Activated naive CD8-positive, alpha-beta T cell treated with anti-CD3 and anti-CD28 coated beads, Interleukin-2, amount 10 ng/mL, durations not matched to agents 7 days and 5 days (primary cell): ENCODE results near the gene ATRX. TPM values are rescaled to one million over a fixed set of nuclear protein-coding genes. Genes with fewer than 3 reads are reported as not detected.
"Not testable (repeated sequence)": the region's sequence is repeated elsewhere in the genome, so short reads cannot be mapped to it uniquely, and the experiment has no call there.

Experiments
- ATAC-seq: fragments of 150-1000 bp; cut with Tn5 transposase; one replicate; pipeline ENCODE4 v1.10.0; 2021; ENCODE audit warnings: low read depth, moderate library complexity
- POLR2A ChIA-PET: fragments of 350-600 bp; sonication (Branson Sonifier 250); formaldehyde crosslinking; loops from one replicate; lab custom pipeline; 2021; ENCODE audit warnings: antibody characterized with exemption; lab: Charles Lee
- DNase-seq: peaks from one replicate; pipeline ENCODE4 v3.0.0; 2021
- H3K27ac Mint-ChIP-seq: one replicate; pipeline ENCODE4 v1.8.0; 2022; ENCODE audit warnings: mild to moderate bottlenecking, mixed read lengths
- H3K27me3 Mint-ChIP-seq: one replicate; pipeline ENCODE4 v1.8.0; 2022; ENCODE audit warnings: mild to moderate bottlenecking, moderate library complexity, mixed read lengths
- H3K36me3 Mint-ChIP-seq: one replicate; pipeline ENCODE4 v1.8.0; 2021; ENCODE audit warnings: mild to moderate bottlenecking, mixed read lengths
- H3K4me1 Mint-ChIP-seq: one replicate; pipeline ENCODE4 v1.8.0; 2021; ENCODE audit warnings: mixed read lengths
- H3K4me3 Mint-ChIP-seq: one replicate; pipeline ENCODE4 v1.8.0; 2022; ENCODE audit warnings: mild to moderate bottlenecking, moderate library complexity, mixed read lengths
- H3K9me3 Mint-ChIP-seq: one replicate; pipeline ENCODE4 v1.8.0; 2021; ENCODE audit warnings: mixed read lengths
- total RNA-seq, 2 experiments: library from RNA; stranded (reverse); gene quantifications; one replicate each; pipeline ENCODE4 v1.2.3, GENCODE V29; 2021

ATRX gene
- total RNA-seq, 2 experiments from 2014 or later: 86.7 to 96.1 TPM

- H3K4me3 Mint-ChIP-seq: no peak overlapping the region
- H3K4me1 Mint-ChIP-seq: no peaks in the 10 kb centered on the region
- peaks cover 22% of the 10 kb centered on the region for H3K36me3 Mint-ChIP-seq
- ATAC-seq (no peak), DNase-seq (no peak)
- no peaks in the 10 kb centered on the region for H3K27me3 Mint-ChIP-seq
- POLR2A ChIA-PET: no interaction called here
- H3K9me3 Mint-ChIP-seq: peaks cover 4% of the 10 kb centered on the region
- H3K27ac Mint-ChIP-seq: no peak overlapping the region
Measured at GRCh38 chrX:77561372-77561771, 224.6 kb downstream of the ATRX start.

- POLR2A ChIA-PET: no interaction called here
- H3K27me3 Mint-ChIP-seq: no peaks in the 10 kb centered on the region
- no peak overlapping the region for H3K4me3 Mint-ChIP-seq
- peaks cover 24% of the 10 kb centered on the region for H3K36me3 Mint-ChIP-seq
- no peaks in the 10 kb centered on the region for H3K4me1 Mint-ChIP-seq
- peaks cover 4% of the 10 kb centered on the region for H3K9me3 Mint-ChIP-seq
- H3K27ac Mint-ChIP-seq: no peak overlapping the region
- DNase-seq (no peak), ATAC-seq (no peak)
Measured at GRCh38 chrX:77556276-77556675, 229.7 kb downstream of the ATRX start.

GRCh38 chrX:77548751-77549150, 237.3 kb downstream of the ATRX start:
- POLR2A ChIA-PET: no interaction called here
- peaks cover 19% of the 10 kb centered on the region for H3K36me3 Mint-ChIP-seq
- H3K4me3 Mint-ChIP-seq: no peak overlapping the region
- no peak overlapping the region for H3K27ac Mint-ChIP-seq
- no peaks in the 10 kb centered on the region for H3K4me1 Mint-ChIP-seq
- no peaks in the 10 kb centered on the region for H3K27me3 Mint-ChIP-seq
- DNase-seq (no peak), ATAC-seq (no peak)
- H3K9me3 Mint-ChIP-seq: peaks cover 4% of the 10 kb centered on the region

GRCh38 chrX:77539778-77540177, 246.2 kb downstream of the ATRX start:
- DNase-seq, H3K27ac Mint-ChIP-seq, H3K4me3 Mint-ChIP-seq, ATAC-seq, H3K4me1 Mint-ChIP-seq, H3K27me3 Mint-ChIP-seq, POLR2A ChIA-PET: not testable (repeated sequence)
- H3K9me3 Mint-ChIP-seq: peaks cover 14% of the 10 kb centered on the region
- H3K36me3 Mint-ChIP-seq: peaks cover 44% of the 10 kb centered on the region

GRCh38 chrX:77531261-77531660, 254.8 kb downstream of the ATRX start:
- DNase-seq, POLR2A ChIA-PET, H3K27me3 Mint-ChIP-seq, H3K4me3 Mint-ChIP-seq, H3K27ac Mint-ChIP-seq, H3K9me3 Mint-ChIP-seq, H3K4me1 Mint-ChIP-seq, ATAC-seq: not testable (repeated sequence)
- H3K36me3 Mint-ChIP-seq: peaks cover 42% of the 10 kb centered on the region

- POLR2A ChIA-PET: no interaction called here
- peaks cover 8% of the 10 kb centered on the region for H3K9me3 Mint-ChIP-seq
- DNase-seq (no peak), ATAC-seq (no peak)
- H3K27me3 Mint-ChIP-seq: no peaks in the 10 kb centered on the region
- H3K27ac Mint-ChIP-seq: no peak overlapping the region
- peaks cover 42% of the 10 kb centered on the region for H3K36me3 Mint-ChIP-seq
- H3K4me3 Mint-ChIP-seq: no peak overlapping the region
- peaks cover 5% of the 10 kb centered on the region for H3K4me1 Mint-ChIP-seq
Measured at GRCh38 chrX:77528034-77528433, 258.0 kb downstream of the ATRX start.

- H3K27me3 Mint-ChIP-seq: no peaks in the 10 kb centered on the region
- no peak overlapping the region for H3K4me3 Mint-ChIP-seq
- peaks cover 5% of the 10 kb centered on the region for H3K4me1 Mint-ChIP-seq
- H3K36me3 Mint-ChIP-seq: peaks cover 40% of the 10 kb centered on the region
- ATAC-seq (no peak), DNase-seq (no peak)
- peaks cover 8% of the 10 kb centered on the region for H3K9me3 Mint-ChIP-seq
- POLR2A ChIA-PET: no interaction called here
- no peak overlapping the region for H3K27ac Mint-ChIP-seq
Measured at GRCh38 chrX:77527233-77528001, 258.6 kb downstream of the ATRX start.

GRCh38 chrX:77519765-77520164, 266.3 kb downstream of the ATRX start:
- Mint-ChIP-seq H3K9me3 (peaks cover 6% of the 10 kb centered on the region), H3K4me1 (no peaks in the 10 kb centered on the region), H3K4me3 (no peak overlapping the region), H3K27me3 (no peaks in the 10 kb centered on the region), H3K36me3 (peaks cover 54% of the 10 kb centered on the region), H3K27ac (no peak overlapping the region)
- DNase-seq (no peak), ATAC-seq (no peak)
- POLR2A ChIA-PET: no interaction called here

- DNase-seq: no peak
- POLR2A ChIA-PET: no interaction called here
- H3K36me3 Mint-ChIP-seq: peaks cover 68% of the 10 kb centered on the region
- peaks cover 7% of the 10 kb centered on the region for H3K9me3 Mint-ChIP-seq
- no peak for ATAC-seq
- no peaks in the 10 kb centered on the region for H3K4me1 Mint-ChIP-seq
- H3K27ac Mint-ChIP-seq: no peak overlapping the region
- no peaks in the 10 kb centered on the region for H3K27me3 Mint-ChIP-seq
- no peak overlapping the region for H3K4me3 Mint-ChIP-seq
Measured at GRCh38 chrX:77514177-77514576, 271.8 kb downstream of the ATRX start.

GRCh38 chrX:77510007-77510406, 276.0 kb downstream of the ATRX start:
- no peak for ATAC-seq
- peaks cover 46% of the 10 kb centered on the region for H3K36me3 Mint-ChIP-seq
- H3K9me3 Mint-ChIP-seq: peaks cover 3% of the 10 kb centered on the region
- H3K4me3 Mint-ChIP-seq: no peak overlapping the region
- H3K27me3 Mint-ChIP-seq: no peaks in the 10 kb centered on the region
- POLR2A ChIA-PET: no interaction called here
- no peaks in the 10 kb centered on the region for H3K4me1 Mint-ChIP-seq
- H3K27ac Mint-ChIP-seq: no peak overlapping the region
- DNase-seq: no peak

- Mint-ChIP-seq H3K27ac (no peak overlapping the region), H3K9me3 (no peaks in the 10 kb centered on the region), H3K27me3 (no peaks in the 10 kb centered on the region), H3K36me3 (peaks cover 12% of the 10 kb centered on the region), H3K4me3 (no peak overlapping the region), H3K4me1 (no peaks in the 10 kb centered on the region)
- DNase-seq (no peak), ATAC-seq (no peak)
- POLR2A ChIA-PET: no interaction called here
Measured at GRCh38 chrX:77505227-77505626, 280.8 kb downstream of the ATRX start.

GRCh38 chrX:77502951-77503525, 283.0 kb downstream of the ATRX start:
- H3K27me3 Mint-ChIP-seq: peaks cover 5% of the 10 kb centered on the region
- DNase-seq: no peak
- POLR2A ChIA-PET: interaction anchor here (0.6 kb wide), 1 partner anchor 276 kb away, joined by 6 read pairs; no protein-coding TSS in a partner anchor

GRCh38 chrX:77500164-77500563, 285.9 kb downstream of the ATRX start:
- H3K4me3 Mint-ChIP-seq, H3K36me3 Mint-ChIP-seq, DNase-seq, H3K9me3 Mint-ChIP-seq, H3K27ac Mint-ChIP-seq, H3K4me1 Mint-ChIP-seq, POLR2A ChIA-PET, ATAC-seq: not testable (repeated sequence)
- peaks cover 12% of the 10 kb centered on the region for H3K27me3 Mint-ChIP-seq

More at GRCh38 chrX:77502951-77503525, 283.0 kb downstream of the ATRX start:
- Mint-ChIP-seq H3K4me1 (no peaks in the 10 kb centered on the region), H3K27ac (no peak overlapping the region), H3K4me3 (no peak overlapping the region), H3K36me3 (peaks cover 6% of the 10 kb centered on the region), H3K9me3 (no peaks in the 10 kb centered on the region)
- ATAC-seq: no peak
